Gastrocnemius medialis (tissue), 4 donors: ENCODE data around the gene PTPRN2.

Experiments
- POLR2A ChIP-seq, 2 donors: fragments of 450-650 bp; IDR thresholded peaks; one replicate each; pipeline ENCODE4 v1.6.1; 2017; ENCODE audit warnings: antibody characterized with exemption in 2 of 2, mild to moderate bottlenecking in 2 of 2, moderate library complexity in 2 of 2
- TF ChIP-seq, protein P1 (sequence below), 5 experiments: fragments of 450-650 bp in 3 of 5; fragments of 200-600 bp in 2 of 5; sonication (generic) in 2 of 5; IDR thresholded peaks in 4 of 5; conservative IDR thresholded peaks in 1 of 5; 1 replicate in 4 of 5; 2 replicates in 1 of 5; pipeline ENCODE4 v1.5.1; 2016 to 2019; ENCODE audit warnings: antibody characterized with exemption in 5 of 5, mild to moderate bottlenecking in 3 of 5, moderate library complexity in 3 of 5

GRCh38 chr7:158107806-158108205, 479.8 kb downstream of the PTPRN2 start:
- TF ChIP-seq, protein P1, sequence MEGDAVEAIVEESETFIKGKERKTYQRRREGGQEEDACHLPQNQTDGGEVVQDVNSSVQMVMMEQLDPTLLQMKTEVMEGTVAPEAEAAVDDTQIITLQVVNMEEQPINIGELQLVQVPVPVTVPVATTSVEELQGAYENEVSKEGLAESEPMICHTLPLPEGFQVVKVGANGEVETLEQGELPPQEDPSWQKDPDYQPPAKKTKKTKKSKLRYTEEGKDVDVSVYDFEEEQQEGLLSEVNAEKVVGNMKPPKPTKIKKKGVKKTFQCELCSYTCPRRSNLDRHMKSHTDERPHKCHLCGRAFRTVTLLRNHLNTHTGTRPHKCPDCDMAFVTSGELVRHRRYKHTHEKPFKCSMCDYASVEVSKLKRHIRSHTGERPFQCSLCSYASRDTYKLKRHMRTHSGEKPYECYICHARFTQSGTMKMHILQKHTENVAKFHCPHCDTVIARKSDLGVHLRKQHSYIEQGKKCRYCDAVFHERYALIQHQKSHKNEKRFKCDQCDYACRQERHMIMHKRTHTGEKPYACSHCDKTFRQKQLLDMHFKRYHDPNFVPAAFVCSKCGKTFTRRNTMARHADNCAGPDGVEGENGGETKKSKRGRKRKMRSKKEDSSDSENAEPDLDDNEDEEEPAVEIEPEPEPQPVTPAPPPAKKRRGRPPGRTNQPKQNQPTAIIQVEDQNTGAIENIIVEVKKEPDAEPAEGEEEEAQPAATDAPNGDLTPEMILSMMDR (IDR thresholded peaks at IDR 0.05 in 4 of 5, conservative IDR thresholded peaks at IDR 0.05 in 1 of 5): no peak
- no peak for TF ChIP-seq POLR2A (IDR thresholded peaks at IDR 0.05)
